Measurements from ENCODE around the gene KLK4.

DNA sequence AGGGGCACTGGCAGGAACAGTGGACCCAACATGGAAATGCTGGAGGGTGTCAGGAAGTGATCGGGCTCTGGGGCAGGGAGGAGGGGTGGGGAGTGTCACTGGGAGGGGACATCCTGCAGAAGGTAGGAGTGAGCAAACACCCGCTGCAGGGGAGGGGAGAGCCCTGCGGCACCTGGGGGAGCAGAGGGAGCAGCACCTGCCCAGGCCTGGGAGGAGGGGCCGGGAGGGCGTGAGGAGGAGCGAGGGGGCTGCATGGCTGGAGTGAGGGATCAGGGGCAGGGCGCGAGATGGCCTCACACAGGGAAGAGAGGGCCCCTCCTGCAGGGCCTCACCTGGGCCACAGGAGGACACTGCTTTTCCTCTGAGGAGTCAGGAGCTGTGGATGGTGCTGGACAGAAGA lies 33.9 kb downstream of the KLK4 start:
- TF ChIP-seq, protein P1, sequence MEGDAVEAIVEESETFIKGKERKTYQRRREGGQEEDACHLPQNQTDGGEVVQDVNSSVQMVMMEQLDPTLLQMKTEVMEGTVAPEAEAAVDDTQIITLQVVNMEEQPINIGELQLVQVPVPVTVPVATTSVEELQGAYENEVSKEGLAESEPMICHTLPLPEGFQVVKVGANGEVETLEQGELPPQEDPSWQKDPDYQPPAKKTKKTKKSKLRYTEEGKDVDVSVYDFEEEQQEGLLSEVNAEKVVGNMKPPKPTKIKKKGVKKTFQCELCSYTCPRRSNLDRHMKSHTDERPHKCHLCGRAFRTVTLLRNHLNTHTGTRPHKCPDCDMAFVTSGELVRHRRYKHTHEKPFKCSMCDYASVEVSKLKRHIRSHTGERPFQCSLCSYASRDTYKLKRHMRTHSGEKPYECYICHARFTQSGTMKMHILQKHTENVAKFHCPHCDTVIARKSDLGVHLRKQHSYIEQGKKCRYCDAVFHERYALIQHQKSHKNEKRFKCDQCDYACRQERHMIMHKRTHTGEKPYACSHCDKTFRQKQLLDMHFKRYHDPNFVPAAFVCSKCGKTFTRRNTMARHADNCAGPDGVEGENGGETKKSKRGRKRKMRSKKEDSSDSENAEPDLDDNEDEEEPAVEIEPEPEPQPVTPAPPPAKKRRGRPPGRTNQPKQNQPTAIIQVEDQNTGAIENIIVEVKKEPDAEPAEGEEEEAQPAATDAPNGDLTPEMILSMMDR (IDR thresholded peaks at IDR 0.05 in 2 of 3, conservative IDR thresholded peaks at IDR 0.05 in 1 of 3; ENCODE audit: insufficient read depth in 2 of 3, low read depth in 1 of 3, low read length in 3 of 3) = no peak
- TF ChIP-seq RFX7 (CRISPR knock-in tag; IDR thresholded peaks at IDR 0.05) (no peak), EP300 (IDR thresholded peaks at IDR 0.05; ENCODE audit: low read length) (no peak), GTF2F1 (IDR thresholded peaks at IDR 0.05; ENCODE audit: low read depth, low read length) (no peak), JUNB (CRISPR knock-in tag; conservative IDR thresholded peaks at IDR 0.05) (no peak), ZBTB1 (CRISPR knock-in tag; IDR thresholded peaks at IDR 0.05; ENCODE audit: borderline replicate concordance, low read depth) (no peak), CCAR2 (IDR thresholded peaks at IDR 0.05; ENCODE audit: low read depth, low read length) (no peak), FOSL1 (tag; conservative IDR thresholded peaks at IDR 0.05) (no peak), MAX (CRISPR knock-in tag; IDR thresholded peaks at IDR 0.05) (no peak), L3MBTL2 (IDR thresholded peaks at IDR 0.05) (no peak), IRF2 (CRISPR knock-in tag; IDR thresholded peaks at IDR 0.05) (no peak)
- TF ChIP-seq, protein P2, sequence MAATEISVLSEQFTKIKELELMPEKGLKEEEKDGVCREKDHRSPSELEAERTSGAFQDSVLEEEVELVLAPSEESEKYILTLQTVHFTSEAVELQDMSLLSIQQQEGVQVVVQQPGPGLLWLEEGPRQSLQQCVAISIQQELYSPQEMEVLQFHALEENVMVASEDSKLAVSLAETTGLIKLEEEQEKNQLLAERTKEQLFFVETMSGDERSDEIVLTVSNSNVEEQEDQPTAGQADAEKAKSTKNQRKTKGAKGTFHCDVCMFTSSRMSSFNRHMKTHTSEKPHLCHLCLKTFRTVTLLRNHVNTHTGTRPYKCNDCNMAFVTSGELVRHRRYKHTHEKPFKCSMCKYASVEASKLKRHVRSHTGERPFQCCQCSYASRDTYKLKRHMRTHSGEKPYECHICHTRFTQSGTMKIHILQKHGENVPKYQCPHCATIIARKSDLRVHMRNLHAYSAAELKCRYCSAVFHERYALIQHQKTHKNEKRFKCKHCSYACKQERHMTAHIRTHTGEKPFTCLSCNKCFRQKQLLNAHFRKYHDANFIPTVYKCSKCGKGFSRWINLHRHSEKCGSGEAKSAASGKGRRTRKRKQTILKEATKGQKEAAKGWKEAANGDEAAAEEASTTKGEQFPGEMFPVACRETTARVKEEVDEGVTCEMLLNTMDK (IDR thresholded peaks at IDR 0.05; ENCODE audit: borderline replicate concordance, insufficient read depth, low read depth, low read length, poor library complexity, severe bottlenecking) = no peak

Data from K562 (cell line).